HG02571 (cell line): Measurements from ENCODE around the gene PCDHGA4.
"Not testable (repeated sequence)": the region's sequence is repeated elsewhere in the genome, so short reads cannot be mapped to it uniquely, and the experiment has no call there.

Experiments used
- ATAC-seq: cut with Tn5 transposase; IDR thresholded peaks from one replicate; pipeline ENCODE4 v1.9.1; 2021; ENCODE audit warnings: mild to moderate bottlenecking, moderate library complexity; ENCODE audit not compliant: unreplicated experiment

The PCDHGA4 gene

DNA sequence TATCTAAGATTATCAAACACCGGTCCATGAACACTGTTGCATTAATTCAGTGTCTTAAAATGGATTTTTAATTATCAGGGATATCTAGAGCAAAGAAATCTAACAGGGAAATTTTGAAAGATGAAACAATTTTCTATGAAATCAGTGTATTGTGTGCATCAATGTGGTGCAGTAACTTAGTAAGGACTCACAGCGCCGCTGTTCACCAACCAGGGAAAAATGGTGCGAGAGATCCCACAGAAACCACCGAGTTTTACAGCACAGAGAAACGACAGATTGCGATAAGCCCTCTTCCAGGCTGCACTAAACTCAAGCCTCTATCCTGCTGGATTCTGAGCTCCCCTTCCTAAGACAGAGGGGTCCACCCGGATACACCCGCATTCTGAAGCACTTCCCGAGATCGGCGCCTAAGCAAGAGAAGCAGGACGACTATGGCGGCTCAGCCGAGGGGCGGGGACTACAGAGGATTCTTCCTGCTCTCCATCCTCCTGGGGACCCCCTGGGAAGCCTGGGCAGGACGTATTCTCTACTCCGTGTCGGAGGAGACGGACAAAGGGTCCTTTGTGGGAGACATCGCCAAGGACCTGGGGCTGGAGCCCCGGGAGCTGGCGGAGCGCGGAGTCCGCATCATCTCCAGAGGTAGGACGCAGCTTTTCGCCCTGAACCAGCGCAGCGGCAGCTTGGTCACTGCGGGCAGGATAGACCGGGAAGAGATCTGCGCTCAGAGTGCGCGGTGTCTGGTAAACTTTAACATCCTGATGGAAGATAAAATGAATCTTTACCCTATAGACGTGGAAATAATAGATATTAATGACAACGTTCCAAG, 27.9 kb downstream of the PCDHGA4 start, which contains the start of gene PCDHGA7:
Gene PCDHGA7 (plus strand): TSS at position 274 of the 826 bp plus-strand sequence. CDS start 158 bp downstream, at position 432.
- ATAC-seq = no peak

DNA sequence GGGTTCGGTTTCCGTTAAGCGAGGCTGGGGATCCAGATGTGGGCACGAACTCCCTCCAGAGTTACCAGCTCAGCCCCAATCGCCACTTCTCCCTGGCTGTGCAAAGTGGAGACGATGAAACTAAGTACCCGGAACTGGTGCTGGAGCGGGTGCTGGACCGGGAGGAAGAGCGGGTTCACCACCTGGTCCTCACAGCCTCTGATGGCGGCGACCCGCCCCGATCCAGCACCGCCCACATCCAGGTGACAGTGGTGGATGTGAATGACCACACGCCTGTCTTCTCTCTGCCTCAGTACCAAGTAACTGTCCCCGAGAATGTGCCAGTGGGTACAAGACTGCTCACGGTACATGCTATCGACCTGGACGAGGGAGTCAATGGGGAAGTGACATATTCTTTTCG, 28.5 kb downstream of the PCDHGA4 start:
- ATAC-seq = no peak

DNA sequence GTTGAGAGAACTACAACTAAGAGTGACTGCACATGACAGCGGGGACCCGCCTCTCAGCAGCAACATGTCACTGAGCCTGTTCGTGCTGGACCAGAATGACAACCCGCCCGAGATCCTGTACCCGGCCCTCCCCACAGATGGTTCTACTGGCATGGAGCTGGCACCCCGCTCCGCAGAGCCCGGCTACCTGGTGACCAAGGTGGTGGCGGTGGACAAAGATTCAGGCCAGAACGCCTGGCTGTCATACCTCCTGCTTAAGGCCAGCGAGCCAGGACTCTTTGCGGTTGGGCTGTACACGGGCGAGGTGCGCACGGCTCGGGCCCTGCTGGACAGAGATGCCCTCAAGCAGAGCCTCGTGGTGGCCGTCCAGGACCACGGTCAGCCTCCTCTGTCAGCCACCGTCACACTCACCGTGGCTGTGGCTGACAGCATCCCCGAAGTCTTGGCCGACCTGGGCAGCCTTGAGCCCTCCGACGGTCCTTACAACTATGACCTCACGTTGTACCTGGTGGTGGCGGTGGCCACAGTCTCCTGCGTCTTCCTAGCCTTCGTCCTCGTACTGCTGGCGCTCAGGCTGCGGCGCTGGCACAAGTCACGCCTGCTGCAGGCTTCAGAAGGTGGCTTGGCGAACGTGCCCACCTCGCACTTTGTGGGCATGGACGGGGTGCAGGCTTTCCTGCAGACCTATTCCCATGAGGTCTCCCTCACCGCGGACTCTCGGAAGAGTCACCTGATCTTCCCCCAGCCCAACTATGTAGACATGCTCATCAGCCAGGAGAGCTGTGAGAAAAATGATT, 29.8 kb downstream of the PCDHGA4 start:
- no peak for ATAC-seq

DNA sequence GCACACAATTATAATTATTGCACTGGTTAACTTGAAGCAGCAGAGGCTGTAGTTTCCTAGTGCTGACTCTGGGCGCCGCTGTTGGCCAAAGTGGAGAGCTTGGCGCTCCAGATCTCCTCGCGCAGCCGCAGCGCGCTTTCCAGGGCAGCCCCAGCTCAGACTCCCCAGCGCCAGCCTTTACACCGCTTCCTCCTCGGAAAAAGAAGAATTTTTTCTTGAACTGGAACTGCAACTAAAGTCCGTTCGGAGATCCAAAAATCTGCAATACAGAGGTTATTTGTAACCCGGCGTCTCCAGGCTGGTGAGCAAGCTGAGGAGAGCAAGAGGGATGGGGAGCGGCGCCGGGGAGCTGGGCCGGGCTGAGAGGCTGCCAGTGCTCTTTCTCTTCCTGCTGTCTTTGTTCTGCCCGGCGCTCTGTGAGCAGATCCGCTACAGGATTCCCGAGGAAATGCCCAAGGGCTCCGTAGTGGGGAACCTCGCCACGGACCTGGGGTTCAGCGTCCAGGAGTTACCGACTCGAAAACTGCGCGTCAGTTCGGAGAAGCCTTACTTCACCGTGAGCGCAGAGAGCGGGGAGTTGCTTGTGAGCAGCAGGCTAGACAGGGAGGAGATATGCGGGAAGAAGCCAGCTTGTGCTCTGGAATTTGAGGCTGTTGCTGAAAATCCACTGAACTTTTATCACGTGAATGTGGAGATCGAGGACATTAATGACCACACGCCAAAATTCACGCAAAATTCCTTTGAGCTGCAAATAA, 32.9 kb downstream of the PCDHGA4 start, which contains the start of gene PCDHGB4:
Gene PCDHGB4 (plus strand): TSS at position 142 of the 755 bp plus-strand sequence. CDS start 187 bp downstream, at position 329.
- peak; percentile 88 for ATAC-seq

DNA sequence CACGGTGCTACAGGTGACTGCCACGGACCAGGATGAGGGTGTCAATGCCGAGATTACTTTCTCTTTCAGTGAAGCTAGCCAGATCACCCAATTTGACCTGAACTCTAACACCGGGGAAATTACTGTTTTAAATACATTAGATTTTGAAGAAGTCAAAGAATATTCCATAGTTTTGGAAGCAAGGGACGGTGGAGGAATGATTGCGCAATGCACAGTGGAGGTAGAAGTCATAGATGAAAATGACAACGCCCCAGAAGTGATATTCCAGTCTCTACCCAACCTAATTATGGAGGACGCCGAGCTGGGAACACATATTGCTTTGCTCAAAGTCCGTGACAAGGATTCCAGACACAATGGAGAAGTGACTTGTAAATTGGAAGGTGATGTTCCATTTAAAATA, 33.8 kb downstream of the PCDHGA4 start:
- no peak for ATAC-seq

DNA sequence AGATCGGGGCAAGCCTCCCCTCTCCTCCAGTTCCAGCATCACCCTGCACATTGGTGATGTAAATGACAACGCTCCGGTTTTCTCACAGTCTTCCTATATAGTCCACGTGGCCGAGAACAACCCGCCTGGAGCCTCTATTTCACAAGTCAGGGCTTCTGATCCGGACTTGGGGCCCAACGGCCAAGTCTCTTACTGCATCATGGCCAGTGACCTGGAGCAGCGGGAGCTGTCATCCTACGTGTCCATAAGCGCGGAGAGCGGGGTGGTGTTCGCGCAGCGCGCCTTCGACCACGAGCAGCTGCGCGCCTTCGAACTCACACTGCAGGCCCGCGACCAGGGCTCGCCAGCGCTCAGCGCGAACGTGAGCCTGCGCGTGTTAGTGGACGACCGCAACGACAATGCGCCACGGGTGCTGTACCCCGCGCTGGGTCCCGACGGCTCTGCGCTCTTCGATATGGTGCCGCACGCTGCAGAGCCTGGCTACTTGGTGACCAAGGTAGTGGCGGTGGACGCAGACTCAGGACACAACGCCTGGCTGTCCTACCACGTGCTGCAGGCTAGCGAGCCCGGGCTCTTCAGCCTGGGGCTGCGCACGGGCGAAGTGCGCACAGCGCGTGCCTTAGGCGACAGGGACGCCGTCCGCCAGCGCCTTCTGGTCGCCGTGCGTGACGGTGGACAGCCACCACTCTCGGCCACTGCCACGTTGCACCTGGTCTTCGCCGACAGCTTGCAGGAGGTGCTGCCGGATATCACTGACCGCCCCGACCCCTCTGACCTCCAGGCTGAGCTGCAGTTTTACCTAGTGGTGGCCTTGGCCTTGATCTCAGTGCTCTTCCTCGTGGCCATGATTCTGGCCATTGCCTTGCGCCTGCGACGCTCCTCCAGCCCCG, 34.6 kb downstream of the PCDHGA4 start:
- no peak for ATAC-seq

DNA sequence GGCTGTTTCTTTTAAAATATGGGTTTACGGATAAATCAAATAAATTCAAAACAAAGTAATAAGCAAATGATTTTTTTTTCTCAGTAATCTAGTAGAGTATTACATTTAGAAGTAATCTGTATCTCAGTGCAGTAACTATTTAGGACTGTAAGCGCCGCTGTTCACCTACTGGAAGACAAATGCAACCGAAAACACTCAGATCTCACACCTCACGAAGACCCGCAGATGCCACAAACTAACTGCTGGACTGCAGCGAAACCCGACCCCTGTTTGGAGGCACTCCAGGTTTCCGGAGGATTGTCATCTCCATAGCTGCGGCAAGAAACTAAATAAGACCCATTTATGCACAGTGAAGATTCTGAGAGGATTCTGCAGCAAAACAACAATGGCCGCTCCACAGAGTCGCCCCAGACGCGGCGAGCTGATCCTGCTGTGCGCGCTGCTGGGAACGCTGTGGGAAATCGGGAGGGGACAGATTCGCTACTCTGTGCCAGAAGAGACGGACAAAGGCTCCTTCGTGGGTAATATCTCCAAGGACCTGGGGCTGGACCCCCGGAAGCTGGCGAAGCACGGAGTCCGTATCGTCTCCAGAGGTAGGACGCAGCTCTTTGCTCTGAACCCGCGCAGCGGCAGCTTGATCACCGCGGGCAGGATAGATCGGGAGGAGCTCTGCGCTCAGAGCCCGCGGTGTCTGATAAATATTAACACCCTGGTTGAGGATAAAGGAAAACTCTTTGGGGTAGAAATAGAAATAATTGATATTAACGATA, 37.8 kb downstream of the PCDHGA4 start, which contains the start of gene PCDHGA8:
Gene PCDHGA8 (plus strand): TSS at position 205 of the 770 bp plus-strand sequence. CDS start 181 bp downstream, at position 386.
- no peak for ATAC-seq

DNA sequence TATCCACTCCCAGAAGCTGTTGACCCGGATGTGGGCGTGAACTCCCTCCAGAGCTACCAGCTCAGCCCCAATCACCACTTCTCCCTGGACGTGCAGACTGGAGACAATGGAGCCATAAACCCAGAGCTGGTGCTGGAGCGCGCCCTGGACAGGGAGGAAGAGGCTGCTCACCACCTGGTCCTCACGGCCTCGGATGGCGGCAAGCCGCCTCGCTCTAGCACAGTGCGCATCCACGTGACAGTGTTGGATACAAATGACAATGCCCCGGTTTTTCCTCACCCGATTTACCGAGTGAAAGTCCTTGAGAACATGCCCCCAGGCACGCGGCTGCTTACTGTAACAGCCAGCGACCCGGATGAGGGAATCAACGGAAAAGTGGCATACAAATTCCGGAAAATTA, 38.4 kb downstream of the PCDHGA4 start:
- no peak for ATAC-seq

DNA sequence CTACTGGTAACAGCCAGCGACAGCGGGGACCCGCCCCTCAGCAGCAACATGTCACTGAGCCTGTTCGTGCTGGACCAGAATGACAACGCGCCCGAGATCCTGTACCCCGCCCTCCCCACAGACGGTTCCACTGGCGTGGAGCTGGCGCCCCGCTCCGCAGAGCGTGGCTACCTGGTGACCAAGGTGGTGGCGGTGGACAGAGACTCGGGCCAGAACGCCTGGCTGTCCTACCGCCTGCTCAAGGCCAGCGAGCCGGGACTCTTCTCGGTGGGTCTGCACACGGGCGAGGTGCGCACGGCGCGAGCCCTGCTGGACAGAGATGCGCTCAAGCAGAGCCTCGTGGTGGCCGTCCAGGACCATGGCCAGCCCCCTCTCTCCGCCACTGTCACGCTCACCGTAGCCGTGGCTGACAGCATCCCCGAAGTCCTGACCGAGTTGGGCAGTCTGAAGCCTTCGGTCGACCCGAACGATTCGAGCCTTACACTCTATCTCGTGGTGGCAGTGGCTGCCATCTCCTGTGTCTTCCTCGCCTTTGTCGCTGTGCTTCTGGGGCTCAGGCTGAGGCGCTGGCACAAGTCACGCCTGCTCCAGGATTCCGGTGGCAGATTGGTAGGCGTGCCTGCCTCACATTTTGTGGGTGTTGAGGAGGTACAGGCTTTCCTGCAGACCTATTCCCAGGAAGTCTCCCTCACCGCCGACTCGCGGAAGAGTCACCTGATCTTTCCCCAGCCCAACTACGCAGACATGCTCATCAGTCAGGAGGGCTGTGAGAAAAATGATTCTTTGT, 39.8 kb downstream of the PCDHGA4 start:
- ATAC-seq = not testable (repeated sequence)

DNA sequence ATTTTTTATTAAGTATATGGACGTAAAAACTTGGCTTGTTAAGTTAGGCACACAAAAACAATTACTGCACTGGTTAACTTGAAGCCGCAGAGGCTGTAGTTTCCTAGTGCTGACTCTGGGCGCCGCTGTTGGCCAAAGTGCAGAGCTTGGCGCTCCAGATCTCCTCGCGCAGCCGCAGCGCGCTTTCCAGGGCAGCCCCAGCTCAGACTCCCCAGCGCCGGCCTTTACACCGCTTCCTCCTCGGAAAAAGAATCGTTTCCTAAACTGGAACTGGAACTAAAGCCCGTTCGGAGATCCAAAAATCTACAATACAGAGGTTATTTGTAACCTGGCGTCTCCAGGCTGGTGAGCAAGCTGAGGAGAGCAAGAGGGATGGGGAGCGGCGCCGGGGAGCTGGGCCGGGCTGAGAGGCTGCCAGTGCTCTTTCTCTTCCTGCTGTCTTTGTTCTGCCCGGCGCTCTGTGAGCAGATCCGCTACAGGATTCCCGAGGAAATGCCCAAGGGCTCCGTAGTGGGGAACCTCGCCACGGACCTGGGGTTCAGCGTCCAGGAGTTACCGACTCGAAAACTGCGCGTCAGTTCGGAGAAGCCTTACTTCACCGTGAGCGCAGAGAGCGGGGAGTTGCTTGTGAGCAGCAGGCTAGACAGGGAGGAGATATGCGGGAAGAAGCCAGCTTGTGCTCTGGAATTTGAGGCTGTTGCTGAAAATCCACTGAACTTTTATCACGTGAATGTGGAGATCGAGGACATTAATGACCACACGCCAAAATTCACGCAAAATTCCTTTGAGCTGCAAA, 43.1 kb downstream of the PCDHGA4 start, which contains the start of gene PCDHGB5:
Gene PCDHGB5 (plus strand): TSS at position 192 of the 796 bp plus-strand sequence. CDS start 181 bp downstream, at position 373.
- not testable (repeated sequence) for ATAC-seq

DNA sequence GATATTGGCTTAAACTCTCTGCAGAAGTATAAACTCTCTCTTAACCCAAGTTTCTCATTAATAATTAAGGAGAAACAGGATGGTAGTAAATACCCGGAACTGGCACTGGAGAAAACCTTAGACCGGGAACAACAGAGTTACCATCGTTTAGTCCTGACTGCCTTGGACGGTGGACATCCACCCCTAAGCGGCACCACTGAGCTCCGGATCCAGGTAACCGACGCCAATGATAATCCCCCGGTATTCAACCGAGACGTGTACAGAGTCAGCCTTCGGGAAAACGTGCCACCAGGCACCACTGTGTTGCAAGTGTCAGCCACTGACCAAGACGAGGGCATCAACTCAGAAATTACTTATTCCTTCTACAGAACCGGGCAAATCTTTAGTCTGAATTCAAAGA, 43.8 kb downstream of the PCDHGA4 start:
- ATAC-seq = no peak

DNA sequence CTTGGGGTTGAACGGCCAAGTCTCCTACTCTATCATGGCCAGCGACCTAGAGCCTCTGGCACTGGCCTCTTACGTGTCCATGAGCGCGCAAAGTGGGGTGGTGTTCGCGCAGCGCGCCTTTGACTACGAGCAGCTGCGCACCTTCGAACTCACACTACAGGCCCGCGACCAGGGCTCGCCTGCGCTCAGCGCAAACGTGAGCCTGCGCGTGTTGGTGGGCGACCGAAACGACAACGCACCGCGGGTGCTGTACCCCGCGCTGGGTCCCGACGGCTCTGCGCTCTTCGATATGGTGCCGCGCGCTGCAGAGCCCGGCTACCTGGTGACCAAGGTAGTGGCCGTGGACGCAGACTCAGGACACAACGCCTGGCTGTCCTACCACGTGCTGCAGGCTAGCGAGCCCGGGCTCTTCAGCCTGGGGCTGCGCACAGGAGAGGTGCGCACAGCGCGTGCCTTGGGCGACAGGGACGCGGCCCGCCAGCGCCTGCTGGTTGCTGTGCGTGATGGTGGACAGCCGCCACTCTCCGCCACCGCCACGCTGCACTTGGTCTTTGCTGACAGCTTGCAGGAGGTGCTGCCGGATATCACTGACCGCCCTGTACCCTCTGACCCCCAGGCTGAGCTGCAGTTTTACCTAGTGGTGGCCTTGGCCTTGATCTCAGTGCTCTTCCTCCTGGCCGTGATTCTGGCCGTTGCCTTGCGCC, 44.9 kb downstream of the PCDHGA4 start:
- no peak for ATAC-seq

DNA sequence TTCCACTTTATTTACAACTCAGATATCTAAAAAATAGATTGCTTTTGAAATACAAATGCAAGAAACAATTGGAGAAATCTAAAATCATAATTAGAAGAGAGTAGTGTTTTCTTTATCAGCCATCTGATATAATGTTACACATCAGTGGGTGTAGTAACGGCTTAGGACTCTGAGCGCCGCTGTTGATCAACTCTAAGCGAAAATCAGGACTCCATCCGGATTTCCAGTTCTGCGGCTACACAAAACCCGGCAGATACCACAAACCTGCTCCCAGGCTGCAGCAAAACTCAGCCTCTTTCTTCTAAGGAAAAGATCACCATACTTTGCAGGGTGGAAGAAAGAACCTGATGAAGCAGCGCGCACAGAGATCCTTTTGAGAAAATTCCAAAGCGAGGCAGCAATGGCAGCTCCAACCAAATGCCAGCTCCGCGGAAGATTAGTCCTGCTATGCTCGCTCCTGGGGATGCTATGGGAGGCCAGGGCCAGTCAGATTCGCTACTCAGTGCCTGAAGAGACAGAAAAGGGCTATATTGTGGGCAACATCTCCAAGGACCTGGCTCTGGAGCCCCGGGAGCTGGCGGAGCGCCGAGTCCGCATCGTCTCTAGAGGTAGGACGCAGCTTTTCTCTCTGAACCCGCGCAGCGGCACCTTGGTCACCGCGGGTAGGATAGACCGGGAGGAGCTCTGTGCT, 47.9 kb downstream of the PCDHGA4 start, which contains the start of gene PCDHGA9:
Gene PCDHGA9 (plus strand): TSS at position 226 of the 691 bp plus-strand sequence. CDS start 175 bp downstream, at position 401.
- ATAC-seq = no peak

DNA sequence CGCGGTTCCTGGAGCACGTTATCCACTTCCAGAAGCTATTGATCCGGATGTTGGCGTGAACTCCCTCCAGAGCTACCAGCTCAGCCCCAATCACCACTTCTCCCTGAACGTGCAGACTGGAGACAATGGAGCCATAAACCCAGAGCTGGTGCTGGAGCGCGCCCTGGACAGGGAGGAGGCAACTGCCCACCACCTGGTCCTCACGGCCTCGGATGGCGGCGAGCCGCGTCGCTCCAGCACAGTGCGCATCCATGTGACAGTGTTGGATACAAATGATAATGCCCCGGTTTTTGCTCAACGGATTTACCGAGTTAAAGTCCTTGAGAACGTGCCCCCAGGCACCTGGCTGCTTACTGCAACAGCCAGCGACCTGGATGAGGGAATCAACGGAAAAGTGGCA, 48.6 kb downstream of the PCDHGA4 start:
- no peak for ATAC-seq
